ENCODE measurements around the gene ZFAND3.
"Not testable (repeated sequence)": the region's sequence is repeated elsewhere in the genome, so short reads cannot be mapped to it uniquely, and the experiment has no call there.

Gene ZFAND3

DNA sequence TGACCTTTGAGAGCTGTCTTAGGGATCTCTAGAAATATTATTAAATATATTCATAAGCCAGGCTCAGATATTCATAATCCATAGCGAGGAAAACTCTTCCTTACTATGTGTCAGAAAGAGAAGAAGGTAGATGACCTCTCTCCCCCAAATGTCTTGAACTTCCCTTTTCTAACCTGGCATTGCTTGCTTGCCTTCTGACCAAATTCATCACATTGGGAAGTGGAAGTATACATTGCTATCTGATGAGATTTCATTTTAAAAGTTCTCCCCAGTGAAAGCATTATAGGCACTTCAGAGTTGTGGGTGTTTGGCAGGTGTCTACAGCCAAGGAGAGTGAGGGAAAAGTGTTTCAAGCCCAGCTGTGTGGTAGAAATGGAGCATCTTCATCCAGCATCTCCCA, 197.3 kb downstream of the ZFAND3 start:
- DNase-seq, result no peak

- DNase-seq, result no peak
These were observed 199.2 kb downstream of the ZFAND3 start for GRCh38 chr6:38018755-38019165.

GRCh38 chr6:38020593-38020992, 201.1 kb downstream of the ZFAND3 start:
- no peak for DNase-seq

DNA sequence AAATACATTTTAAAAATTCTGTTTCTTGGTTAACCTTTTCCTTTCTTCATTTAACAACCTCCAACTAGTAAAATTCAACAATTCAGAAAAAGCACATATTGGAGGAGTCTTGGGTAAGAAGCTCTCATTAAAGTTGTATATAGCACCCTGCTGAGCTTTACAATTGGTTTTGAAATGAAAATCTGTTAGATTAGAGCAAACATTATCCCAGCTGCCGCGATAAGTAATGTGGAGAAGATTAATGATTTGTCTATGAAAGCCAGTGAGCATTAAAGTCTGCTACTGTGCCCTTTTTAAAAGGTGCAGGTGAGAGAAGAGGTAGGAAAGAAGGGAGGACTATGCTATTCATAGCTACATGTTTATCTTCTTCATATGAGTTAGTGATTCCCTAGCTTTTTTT, 201.5 kb downstream of the ZFAND3 start:
- DNase-seq, result peak; percentile 20

DNA sequence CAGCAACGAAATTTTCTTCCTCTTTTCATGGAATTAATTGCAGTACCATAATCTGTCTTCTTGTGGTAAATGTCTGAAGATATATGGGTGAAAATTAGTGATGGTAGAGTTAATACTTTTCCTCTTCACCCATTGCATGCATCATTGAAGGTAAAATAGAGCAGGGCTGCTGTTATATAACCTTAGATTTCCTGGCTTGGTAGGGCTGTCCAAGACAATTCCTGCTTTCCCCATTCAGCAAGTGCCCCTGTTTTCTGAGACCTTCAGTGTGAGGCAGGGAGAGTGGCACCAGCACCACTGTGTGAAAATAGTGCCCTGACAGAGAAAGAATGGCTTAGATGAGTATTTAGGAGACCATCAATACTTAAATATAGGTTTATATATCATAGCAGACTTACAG, 202.0 kb downstream of the ZFAND3 start:
- no peak for DNase-seq

DNA sequence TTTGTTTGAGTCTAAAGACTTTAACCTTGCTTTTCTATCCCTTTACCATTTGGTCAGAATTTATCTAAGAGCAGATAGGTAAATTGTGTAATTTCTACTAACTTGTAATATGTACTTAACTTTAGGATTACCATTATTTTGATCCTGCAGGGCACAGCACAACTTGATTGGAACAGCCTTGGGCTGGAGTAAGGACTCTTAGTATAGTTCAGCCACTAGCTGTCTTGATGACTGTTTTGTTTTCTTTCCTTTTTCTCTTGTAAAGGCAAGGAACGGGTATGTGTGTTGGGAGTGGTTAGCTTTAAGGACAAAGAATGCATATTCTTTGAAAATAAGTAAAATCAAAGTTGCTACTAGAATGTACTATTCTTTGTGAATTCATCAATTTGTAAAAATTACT, 203.2 kb downstream of the ZFAND3 start:
- DNase-seq, result no peak

GRCh38 chr6:38024908-38025307, 205.4 kb downstream of the ZFAND3 start:
- DNase-seq, result no peak

GRCh38 chr6:38025451-38025850, 205.9 kb downstream of the ZFAND3 start:
- no peak for DNase-seq

- DNase-seq, result no peak
These were observed 208.3 kb downstream of the ZFAND3 start for GRCh38 chr6:38027685-38028373.

- DNase-seq, result no peak
These were observed 210.9 kb downstream of the ZFAND3 start for GRCh38 chr6:38030380-38030779.

DNA sequence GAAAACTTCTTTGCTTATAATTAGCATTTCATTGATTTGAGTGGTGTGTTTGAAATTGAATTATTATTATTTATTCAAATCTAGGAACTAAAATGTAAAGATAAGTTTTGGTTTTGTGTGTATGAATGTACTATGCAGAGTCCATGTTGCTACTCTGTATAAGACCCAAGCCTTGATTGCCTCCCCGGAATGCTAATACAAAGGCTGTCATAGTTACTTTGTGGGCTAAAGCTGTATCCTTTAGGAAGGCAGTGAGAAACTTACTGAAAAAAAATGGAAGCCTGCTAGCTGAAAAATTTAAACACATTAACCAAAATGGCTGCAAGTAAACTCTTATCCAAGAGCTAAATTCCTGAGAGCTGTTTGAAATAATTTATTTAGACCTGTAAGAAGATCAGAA, 213.3 kb downstream of the ZFAND3 start:
- DNase-seq, result no peak

DNA sequence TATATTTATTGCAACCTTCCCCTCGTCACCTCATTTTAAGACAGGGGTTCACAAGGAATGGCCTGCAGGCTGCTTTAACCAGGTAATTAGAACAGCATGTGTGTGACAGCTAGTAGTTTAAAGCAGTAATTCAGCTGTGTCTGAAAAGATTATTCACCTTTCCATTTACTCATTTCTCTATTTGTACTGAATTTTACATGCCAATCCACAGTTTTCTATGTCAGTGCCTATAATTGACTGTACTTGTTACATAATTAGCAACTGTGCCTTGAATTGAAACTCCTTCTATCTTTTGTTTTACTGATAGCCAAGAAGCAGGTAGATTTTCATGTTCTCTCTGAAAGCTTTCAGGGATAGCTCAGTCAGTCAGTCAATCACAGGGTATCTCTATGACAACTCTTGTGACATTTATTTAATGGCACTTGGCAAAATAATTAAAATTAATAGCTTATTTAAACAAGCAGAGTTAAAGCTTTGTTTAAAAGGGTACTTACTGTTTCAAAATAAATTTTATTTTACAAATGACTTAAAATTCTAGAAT, 214.0 kb downstream of the ZFAND3 start:
- no peak for DNase-seq

- DNase-seq, result no peak
These were observed 214.9 kb downstream of the ZFAND3 start for GRCh38 chr6:38034274-38034914.

DNA sequence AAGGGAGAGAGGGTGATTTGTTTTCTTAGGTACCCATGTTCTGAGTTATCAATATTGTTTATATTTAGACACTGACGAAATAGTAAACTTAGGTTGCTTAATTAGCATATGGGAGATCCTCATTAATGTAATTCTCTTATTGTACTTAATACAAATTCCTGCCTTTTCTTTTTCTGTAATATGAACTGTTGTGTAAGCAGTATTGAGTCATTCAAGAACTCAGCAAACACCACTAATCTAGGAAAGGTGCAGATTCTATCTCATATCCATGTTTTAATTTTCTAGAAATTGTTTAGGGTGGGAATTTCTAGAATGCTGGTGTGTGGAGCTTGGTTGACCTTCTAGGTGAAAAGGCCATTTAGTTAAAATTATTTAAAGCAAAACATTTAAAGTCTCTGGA, 216.0 kb downstream of the ZFAND3 start:
- no peak for DNase-seq

DNA sequence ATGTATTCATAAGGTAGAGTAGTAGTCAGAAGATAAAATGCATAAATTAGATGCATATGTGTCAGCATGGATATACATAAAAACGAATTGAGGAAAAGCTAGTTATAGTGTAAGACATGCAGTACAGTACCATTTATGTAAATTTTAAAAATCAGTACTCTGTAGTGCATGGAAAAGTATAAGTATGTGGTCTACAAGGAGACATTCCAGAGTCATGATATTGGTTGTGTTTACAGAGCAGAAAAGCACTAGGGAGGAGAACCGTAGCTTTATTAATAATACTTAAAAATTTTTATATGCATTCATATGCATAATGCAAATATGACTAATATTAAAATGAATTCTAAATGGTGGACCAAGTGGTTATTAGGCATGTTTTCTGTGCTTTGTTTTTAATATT, 220.0 kb downstream of the ZFAND3 start:
- DNase-seq, result no peak

DNA sequence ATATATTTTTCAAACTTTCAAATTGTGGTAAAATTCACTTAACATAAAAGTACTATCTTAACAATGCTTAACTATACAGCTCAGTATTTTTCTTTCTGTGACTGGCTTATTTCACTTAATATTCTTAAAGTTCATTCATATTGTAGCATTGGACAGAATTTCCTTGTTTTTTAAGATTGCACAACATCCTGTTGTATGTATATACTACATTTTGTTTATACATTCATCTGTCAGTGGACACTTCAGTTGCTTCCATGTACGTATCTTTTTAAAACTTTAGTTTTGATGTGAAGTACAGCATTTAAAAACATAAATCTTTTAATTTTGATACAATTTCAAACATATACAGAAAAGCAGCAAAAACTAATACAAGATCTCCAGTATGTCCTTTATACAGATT, 220.7 kb downstream of the ZFAND3 start:
- no peak for DNase-seq

GRCh38 chr6:38043259-38043753, 223.8 kb downstream of the ZFAND3 start:
- DNase-seq, result no peak

DNA sequence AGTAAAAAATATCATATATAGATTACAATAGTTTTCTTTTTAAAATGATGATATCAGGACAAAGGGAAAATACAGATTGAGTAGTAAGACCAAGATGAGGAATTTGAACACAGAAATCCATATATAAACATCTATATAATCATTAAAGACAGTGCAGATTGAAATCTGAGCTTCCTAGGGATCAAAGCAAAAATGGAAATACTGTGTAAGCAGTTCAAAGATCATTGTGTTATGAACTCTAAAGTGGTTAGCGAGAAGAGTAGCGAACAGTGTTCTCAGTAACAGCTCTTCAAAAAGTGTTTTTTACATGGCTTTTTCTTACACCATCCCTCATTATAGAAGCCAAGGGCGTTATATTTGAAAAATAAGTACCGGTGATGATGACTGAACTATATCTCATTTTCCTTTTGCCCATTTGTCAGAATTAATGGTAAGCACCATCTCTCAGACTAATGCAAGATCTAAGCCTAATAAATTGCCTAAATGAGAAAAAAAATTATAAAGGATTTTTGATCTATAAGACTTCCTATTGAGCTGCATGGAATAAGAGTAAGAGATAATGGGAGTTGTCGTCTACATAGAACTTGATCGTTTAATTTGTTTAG, 226.3 kb downstream of the ZFAND3 start:
- DNase-seq, result no peak

DNA sequence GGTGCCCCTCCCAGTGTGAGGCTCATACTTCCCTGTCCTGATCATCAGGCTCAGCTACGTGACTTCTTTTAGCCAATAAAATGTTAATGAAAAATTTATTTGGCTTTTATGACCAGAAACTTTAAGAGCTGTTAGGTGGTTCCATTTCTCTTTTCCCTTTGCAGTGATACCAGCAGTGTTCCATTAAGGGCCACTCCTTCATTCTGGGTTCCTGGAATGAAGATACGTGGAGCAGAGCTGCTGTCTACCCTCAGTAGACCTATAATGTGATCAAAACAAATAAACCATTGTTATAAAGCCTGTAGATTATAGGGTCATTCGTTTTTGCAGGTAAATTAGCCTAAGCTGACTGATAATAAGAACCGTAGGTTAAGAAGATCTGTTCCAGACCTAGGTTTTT, 228.0 kb downstream of the ZFAND3 start:
- no peak for DNase-seq

- DNase-seq, result not testable (repeated sequence)
These were observed 230.4 kb downstream of the ZFAND3 start for GRCh38 chr6:38049861-38050397.

DNA sequence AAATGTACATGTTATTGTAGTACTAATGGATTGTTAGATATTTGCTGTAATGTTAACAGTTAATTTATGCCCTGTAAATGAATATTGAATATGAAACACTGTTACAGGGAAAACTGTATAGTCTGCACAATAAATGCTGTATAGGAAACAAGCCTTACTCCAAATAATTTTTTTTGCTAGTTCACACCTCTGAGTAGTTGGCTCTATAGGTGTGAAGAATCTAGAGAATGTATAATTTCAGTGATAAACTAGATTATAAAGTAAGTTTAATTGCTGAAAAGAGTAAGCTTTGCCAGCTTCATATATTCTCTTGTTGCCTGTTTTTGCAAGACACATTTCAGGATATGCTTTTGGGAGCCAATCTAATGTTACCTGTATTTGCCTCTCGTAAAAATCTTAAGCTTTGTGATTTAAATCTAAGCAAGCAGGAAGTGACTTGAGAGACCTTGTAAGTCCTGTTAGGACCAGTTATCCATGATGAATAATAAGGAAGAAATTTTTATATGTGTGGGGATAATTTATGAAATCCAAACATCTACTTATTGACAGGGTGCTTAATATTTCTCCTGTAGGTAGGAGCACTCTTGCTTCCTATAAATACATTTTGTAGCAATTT, 232.4 kb downstream of the ZFAND3 start:
- DNase-seq, result no peak

GRCh38 chr6:38054527-38055202, 235.1 kb downstream of the ZFAND3 start:
- no peak for DNase-seq

- no peak for DNase-seq
These were observed 235.7 kb downstream of the ZFAND3 start for GRCh38 chr6:38055203-38055589.
